ENCODE data around the gene SLC7A10.

DNA sequence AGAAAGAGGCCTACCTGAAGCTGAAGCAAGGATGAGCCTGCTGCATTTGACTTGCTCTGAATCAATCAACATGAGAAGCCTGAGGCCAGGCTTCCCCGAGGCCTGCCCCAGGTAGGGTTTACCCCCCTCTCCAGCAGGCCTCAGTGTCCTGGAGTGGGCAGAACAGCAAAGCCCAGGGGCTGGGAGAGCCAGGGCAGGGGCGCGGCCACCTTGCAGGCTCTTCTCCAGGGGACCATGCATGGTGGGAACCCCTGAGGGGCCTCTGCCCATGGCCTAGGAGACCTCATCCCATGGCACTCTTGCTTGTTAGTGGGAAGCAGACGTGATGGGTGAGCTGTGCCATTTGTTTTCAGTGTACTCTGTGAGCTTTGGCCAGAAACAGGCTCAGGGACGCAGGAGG is 51.5 kb downstream of the SLC7A10 start:
- TF ChIP-seq, protein P1, sequence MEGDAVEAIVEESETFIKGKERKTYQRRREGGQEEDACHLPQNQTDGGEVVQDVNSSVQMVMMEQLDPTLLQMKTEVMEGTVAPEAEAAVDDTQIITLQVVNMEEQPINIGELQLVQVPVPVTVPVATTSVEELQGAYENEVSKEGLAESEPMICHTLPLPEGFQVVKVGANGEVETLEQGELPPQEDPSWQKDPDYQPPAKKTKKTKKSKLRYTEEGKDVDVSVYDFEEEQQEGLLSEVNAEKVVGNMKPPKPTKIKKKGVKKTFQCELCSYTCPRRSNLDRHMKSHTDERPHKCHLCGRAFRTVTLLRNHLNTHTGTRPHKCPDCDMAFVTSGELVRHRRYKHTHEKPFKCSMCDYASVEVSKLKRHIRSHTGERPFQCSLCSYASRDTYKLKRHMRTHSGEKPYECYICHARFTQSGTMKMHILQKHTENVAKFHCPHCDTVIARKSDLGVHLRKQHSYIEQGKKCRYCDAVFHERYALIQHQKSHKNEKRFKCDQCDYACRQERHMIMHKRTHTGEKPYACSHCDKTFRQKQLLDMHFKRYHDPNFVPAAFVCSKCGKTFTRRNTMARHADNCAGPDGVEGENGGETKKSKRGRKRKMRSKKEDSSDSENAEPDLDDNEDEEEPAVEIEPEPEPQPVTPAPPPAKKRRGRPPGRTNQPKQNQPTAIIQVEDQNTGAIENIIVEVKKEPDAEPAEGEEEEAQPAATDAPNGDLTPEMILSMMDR (IDR thresholded peaks at IDR 0.05; ENCODE audit: low read depth, low read length) = no peak
- no peak for TF ChIP-seq EZH2phosphoT487 (IDR thresholded peaks at IDR 0.05; ENCODE audit: low read depth)

Measured in OCI-LY3 (cell line).